Putamen (tissue), 1 donor: Measurements from ENCODE around the gene SPACA4.
"Not testable (repeated sequence)": the region's sequence is repeated elsewhere in the genome, so short reads cannot be mapped to it uniquely, and the experiment has no call there.

Experiments
- DNase-seq: peaks from one replicate; pipeline ENCODE4 v3.0.0-alpha.2; 2016; ENCODE audit warnings: low spot score

Gene SPACA4

DNA sequence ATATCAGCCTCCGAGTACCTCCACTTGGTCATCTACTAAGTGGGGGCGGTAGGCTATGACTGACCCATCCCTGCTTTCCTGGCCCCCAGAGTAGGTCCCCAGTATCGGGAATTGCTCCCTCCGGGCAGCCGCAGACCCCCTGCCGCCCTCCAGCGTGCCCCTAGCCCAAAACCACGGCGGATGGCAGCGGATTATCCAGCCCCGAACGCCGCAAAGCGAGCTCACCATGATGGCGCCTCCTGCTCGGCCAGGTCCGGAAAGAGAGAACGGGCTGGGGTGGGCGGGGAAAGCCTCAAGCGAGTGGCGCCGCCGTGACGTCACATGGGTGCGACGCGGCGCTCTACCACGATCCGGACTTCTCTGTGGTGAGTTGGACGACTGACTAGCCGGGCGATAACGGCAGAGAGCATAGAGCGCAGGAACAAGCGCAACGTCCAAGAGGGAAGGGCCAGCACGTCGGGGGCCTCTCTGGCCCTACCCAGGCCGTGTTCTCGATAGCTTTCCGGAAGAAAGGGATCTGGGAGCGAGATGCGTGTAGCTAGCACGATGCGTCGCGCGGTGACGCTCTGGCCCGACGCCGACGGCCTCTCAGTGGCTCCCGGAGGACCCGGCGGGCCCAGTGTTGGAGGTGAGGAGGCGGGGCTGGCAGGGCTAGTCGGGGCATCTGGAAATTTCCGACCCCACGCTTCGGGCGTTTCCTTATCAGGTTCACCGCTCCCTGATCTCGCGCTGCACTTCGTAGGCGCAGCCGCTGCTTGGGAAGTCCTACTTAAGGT lies 12.6 kb downstream of the SPACA4 start, which contains the start of the genes RPL18 and SPHK2:
RPL18 (minus strand) TSS at position 263 of the 776 bp plus-strand sequence; CDS start at position 228, 35 bp downstream.
SPHK2 (plus strand) TSS at position 591 of the 776 bp plus-strand sequence. CDS start 1,009 bp downstream, outside the sequence.
- peak; percentile 100 for DNase-seq

DNA sequence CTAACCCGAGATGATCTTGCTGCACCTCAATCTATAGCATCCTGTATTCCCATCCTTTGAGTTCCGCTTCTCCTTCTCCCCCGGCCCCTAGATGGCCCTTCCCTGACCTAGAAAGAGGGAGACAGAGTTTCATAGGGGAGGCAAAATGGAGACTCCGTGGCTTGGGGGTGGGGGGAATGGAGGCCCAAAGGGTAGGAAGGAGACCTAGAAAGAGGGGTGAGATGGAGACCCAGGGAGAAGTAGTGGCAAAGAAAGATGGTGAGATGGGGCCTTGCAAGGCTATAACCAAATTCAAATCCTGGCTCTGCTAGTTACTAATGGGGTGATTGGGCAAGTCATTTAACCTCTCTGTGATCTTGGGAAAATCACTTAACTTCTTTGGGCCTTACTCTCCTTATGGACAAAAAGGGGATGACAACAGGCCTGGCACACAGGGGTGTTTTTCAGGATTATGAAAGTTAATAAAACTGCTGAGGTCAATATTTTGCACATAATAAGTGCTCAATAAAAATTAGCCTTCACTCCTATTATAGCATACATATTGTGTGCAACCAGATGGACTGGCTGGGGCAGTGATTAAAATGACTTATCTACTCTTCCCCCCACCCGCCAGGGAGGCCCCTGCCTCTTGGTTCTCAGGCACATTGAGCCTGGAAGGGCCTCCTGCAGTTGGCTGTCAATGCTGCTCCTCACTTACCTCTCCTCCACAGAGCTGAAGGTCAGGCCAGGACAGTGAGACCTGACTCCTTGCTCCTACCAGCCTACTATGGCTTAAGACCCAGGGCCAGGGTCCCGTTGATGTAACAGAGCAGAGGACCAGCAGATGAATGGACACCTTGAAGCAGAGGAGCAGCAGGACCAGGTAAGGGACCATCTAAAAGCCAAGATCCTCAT lies 13.4 kb downstream of the SPACA4 start:
- DNase-seq = no peak

DNA sequence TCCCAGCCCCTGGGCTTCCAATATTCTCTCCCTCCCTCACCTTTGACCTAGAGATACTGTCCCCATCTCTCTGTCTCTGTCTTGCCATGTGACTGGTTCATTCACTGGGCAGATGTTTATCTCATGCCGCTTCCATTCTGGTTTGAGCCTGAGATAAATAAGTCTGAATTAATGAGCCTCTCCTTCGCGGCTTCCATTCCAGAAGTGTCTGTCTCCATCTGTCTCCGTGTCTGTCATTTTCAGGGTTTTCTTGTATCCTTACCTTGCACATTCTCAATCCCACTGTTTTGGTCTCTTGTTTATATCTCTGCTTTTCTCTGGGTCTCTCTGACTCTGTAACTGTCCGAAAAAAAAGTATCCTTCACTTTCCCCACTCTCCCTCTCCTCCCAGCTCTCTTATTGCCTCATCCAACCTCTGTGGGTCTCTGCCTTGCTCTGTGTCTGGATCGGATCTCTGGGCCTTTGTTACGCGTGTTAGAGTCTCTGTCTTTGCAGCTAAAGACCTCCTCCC lies 17.1 kb downstream of the SPACA4 start:
- no peak for DNase-seq

DNA sequence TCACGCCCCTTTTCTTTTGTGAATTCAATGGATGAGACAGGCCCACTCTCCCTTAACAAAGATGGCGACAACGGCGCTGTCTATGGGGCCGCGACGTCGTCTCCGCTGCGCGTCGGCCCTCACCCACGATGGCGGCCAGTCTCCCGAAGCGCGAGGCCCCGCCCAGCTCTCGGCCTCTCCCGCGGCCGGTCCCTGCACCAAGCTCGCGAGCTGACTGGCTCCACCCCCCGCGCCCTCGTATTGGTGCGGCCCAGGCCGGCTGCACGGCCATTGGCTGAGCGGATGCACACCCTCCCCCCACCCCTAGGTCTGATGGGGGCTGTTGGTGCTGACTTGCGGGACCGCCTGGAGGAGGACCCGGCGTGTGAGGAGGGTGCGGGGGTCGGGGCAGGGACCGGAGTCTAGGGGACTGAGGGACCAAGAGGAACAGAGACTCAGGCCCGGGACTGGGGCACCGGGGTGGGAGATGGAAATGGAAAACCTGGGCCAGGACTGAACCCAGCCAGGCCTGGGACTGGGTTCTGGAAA lies 17.6 kb downstream of the SPACA4 start:
- DNase-seq = peak; percentile 99

DNA sequence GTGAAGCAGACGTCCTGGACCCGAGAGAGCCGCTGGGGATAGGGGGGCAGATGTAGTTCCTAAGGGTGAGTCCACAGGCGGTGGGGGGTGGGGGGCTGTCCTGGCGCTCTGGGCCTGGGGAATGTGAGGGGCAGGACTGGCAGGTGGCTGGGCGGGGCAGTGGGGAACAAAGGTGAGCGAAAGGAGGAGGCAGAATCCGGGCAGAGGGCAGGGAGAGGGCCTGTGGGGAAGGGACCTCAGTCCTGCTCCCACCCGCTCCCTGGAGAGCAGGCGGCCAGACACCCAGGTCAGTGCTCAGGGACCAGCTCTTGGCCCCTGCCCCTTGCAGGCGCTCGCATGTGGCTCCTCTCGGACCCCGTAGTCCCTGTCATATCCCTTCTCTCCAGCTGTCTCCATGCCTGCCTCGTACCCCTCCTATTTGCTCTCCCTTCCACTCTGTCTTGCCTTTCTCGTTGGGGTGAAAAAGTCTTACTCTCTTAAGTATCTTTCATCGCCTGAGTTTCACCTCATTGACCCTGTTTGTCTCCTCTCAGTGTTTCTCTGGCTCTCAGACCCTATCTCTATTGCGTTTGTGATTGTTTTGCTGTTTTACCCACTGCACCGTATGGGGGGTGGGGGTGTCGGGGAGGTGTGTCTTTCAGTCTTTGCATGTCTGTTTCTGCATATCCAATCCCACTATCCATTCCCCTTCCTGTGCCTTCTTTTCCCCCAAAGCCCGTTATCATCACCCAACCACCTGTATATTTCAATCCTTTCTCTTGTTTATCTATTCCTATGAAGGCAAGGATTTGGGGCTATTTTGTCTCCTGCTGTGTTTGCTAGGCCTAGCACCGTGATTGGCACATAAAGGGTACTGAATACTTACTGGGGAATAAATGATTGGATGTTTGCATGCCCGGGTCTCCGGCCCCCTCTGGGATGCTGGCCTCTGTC lies 18.5 kb downstream of the SPACA4 start:
- DNase-seq = no peak

DNA sequence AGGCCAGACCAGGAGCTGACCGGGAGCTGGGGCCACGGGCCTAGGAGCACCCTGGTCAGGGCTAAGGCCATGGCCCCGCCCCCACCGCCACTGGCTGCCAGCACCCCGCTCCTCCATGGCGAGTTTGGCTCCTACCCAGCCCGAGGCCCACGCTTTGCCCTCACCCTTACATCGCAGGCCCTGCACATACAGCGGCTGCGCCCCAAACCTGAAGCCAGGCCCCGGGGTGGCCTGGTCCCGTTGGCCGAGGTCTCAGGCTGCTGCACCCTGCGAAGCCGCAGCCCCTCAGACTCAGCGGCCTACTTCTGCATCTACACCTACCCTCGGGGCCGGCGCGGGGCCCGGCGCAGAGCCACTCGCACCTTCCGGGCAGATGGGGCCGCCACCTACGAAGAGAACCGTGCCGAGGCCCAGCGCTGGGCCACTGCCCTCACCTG lies 19.4 kb downstream of the SPACA4 start:
- no peak for DNase-seq

DNA sequence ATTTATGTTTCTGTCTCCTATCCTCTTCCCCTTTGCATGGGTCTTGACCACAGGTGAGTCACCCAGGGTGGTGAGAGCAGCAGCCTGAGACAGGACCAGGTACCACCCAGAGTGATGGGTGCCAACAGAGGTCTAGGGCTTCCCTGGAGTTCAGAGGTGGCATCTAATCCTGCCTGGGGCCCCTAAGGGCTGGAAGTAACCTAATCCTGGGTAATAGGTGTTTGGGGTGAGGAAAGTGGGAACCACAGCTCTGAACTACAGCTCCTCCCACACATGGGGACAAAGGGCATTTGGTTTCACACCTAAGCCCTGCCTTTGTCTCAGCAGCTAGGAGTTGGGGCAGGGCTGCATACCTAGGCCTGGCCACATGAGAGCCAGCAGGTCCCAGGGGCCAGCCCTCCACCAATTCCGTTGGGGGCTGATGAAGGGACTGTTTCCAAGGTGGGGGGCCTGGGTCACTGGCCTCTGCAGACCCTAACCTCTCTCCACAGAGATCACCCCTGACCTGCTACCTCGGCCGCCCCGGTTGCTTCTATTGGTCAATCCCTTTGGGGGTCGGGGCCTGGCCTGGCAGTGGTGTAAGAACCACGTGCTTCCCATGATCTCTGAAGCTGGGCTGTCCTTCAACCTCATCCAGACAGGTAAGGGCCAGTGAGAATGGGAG lies 20.8 kb downstream of the SPACA4 start:
- DNase-seq = no peak

DNA sequence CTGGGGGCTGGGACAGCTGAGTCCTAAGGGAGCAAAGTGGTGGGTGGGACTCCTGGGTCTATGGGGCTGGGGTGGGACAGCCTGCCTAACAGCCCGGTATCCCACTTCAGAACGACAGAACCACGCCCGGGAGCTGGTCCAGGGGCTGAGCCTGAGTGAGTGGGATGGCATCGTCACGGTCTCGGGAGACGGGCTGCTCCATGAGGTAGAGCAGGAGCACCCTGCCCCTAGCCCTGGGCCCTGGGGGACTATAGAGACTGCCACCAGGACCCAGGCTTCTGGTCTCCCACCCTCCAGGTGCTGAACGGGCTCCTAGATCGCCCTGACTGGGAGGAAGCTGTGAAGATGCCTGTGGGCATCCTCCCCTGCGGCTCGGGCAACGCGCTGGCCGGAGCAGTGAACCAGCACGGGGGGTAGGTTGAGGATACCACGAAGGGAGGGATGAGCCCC lies 21.3 kb downstream of the SPACA4 start:
- no peak for DNase-seq

DNA sequence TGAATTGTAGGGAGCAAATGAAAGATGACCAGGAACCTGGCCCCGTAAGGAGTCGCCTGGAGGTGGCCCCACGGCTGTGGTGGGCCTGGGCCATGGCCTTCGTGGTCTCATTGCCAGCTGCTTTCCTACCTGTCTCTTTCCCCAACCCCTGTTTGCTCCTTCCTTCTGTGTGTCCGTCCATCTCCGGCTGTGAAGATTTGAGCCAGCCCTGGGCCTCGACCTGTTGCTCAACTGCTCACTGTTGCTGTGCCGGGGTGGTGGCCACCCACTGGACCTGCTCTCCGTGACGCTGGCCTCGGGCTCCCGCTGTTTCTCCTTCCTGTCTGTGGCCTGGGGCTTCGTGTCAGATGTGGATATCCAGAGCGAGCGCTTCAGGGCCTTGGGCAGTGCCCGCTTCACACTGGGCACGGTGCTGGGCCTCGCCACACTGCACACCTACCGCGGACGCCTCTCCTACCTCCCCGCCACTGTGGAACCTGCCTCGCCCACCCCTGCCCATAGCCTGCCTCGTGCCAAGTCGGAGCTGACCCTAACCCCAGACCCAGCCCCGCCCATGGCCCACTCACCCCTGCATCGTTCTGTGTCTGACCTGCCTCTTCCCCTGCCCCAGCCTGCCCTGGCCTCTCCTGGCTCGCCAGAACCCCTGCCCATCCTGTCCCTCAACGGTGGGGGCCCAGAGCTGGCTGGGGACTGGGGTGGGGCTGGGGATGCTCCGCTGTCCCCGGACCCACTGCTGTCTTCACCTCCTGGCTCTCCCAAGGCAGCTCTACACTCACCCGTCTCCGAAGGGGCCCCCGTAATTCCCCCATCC lies 22.1 kb downstream of the SPACA4 start:
- DNase-seq = no peak

DNA sequence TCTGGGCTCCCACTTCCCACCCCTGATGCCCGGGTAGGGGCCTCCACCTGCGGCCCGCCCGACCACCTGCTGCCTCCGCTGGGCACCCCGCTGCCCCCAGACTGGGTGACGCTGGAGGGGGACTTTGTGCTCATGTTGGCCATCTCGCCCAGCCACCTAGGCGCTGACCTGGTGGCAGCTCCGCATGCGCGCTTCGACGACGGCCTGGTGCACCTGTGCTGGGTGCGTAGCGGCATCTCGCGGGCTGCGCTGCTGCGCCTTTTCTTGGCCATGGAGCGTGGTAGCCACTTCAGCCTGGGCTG lies 22.7 kb downstream of the SPACA4 start:
- DNase-seq = no peak

DNA sequence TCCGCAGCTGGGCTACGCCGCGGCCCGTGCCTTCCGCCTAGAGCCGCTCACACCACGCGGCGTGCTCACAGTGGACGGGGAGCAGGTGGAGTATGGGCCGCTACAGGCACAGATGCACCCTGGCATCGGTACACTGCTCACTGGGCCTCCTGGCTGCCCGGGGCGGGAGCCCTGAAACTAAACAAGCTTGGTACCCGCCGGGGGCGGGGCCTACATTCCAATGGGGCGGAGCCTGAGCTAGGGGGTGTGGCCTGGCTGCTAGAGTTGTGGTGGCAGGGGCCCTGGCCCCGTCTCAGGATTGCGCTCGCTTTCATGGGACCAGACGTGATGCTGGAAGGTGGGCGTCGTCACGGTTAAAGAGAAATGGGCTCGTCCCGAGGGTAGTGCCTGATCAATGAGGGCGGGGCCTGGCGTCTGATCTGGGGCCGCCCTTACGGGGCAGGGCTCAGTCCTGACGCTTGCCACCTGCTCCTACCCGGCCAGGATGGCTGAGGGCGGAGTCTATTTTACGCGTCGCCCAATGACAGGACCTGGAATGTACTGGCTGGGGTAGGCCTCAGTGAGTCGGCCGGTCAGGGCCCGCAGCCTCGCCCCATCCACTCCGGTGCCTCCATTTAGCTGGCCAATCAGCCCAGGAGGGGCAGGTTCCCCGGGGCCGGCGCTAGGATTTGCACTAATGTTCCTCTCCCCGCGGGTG lies 23.2 kb downstream of the SPACA4 start:
- DNase-seq = no peak

DNA sequence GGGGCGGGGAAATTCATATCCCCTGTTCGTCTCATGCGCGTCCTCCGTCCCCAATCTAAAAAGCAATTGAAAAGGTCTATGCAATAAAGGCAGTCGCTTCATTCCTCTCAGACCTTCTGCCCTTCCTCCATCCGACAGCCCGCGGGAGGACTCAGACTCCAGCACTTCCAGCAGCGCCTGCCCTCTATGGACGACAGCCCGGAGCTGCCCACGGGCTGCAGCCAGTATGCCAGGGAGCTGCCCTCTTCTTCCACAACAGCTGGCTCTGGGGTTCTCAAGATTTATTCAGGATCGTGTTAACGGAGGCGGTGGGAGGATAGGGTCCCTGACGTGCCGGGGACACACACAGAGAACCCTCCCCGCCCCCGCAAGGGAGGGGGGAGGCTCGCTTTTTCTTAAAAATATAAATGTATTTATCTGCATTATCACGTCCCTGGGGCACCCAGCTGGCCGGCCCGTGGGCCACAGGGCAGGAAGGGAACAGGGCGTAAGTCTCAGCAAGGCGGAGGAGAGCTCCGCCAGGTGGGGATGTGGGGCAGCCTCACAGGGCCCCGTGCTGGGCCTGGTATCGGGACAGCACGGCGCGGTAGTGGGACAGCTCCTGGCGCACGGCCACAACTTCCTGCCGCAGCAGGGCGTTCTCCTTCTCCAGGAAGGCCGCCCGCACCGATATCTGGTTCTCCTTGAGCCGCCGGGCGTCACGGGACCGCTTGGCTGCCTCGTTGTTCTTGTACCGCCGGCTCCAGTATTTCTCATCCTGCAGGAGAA lies 23.9 kb downstream of the SPACA4 start:
- no peak for DNase-seq

DNA sequence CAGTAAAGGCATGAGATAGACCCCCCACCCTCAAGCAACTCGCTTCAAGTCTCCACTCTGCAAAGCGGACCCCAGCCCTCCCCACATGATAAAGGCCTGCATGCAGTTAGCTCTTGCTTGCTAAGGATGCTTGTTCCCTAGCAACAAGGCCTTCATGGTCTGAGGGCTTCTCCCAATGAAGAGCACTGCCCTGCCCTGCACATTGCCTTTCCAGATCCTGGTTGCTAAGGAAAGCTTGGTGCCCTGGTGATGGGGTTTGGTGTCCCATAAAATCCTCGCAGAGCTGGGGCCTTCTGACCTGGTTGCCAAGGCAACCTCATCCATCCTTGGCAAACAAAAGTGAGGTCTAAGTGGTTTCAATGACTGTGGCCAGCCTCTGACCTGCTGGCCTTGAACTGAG lies 24.7 kb downstream of the SPACA4 start:
- DNase-seq = no peak

DNA sequence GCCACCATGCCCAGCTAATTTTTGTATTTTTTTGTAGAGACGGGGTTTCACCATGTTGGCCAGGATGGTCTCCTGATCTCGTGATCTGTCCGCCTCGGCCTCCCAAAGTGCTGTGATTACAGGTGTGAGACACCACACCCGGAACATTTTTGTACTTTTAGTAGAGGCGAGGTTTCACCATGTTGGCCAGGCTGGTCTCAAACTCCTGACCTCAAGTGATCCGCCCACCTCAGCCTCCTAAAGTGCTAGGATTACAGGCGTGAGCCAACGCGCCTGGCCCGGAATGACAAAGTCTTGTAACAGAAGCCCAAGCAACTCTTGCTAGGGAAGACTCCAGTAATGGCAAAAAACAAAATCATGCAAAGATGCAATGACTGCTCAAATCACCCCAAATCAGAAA lies 25.7 kb downstream of the SPACA4 start:
- DNase-seq = not testable (repeated sequence)

DNA sequence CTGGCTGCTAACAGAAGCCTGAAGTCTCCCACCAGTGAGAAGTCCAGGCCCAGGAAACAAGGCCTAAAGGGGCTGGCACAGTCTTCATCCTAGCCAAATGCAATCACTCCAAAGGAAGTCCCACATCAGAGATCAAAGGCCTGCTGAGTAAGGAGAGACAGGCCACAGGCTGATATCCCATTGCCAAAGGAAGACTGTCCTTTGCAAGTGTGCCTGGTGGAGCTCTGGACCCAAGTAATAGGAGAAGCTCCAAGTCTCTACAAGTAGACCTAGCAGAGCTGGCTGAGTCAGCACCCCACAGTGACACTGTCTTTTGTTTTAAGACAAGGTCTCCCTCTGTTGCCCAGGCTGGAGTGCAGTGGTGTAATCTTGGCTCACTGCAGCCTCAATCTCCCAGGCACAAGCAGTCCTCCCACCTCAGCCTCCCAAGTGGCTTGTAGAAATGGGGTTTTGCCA lies 26.2 kb downstream of the SPACA4 start:
- no peak for DNase-seq

DNA sequence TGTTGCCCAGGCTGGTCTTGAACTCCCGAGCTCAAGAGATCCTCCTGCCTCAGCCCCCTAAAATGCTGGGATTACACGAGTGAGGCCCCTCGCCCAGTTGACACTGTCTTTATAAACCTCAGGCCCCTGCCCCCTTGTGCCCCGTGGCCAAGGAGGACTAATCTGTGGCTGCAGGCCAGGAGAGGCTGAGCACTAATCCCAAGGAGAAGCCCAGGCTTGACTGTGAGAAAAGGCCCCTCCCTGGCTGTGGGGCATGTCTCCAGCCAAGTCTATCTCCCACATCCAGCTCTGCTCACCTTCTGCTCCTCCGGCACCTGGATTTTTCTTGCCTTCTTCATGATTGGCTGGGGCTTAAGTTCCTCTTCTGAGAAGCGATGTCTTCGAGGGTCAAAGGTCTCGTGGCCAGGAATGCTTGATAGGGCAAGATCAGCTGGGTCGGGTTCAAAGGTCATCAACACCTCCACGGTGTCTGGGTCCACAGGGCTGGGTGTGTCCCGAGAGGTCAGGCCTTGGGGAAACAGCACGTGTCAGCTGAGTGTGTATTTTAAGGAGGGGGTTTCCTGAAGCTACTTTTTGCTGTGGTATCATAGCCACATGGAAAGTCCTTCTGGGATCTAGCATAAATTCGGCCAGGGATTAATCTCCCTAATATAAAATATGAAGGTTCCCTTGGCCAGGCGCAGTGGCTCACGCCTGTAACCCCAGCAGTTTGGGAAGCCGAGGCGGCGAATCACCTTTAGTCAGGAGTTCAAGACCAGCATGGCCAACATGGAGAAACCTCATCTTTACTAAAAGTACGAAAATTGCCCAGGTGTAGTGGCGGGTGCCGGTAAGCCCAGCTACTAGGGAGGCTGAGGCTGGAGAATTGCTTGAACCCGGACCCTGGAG lies 26.9 kb downstream of the SPACA4 start:
- DNase-seq = no peak

DNA sequence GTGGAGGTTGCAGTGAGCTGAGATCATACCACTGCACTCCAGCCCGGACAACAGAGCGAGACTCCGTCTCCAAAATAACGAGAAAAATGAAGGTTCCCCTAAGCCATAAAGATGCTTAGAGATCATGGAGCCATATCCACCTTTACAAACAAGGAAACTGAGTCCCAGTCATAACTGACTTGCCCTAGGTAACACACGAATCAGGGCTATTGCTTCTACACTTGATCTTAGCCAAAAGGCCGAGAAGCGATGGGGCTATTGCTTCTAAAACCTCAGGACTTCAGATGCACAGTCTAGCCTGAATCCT lies 27.4 kb downstream of the SPACA4 start:
- no peak for DNase-seq
